CD14-positive monocyte (primary cell): ENCODE results near the gene SASH3. TPM values are rescaled to one million over a fixed set of nuclear protein-coding genes. Genes with fewer than 3 reads are reported as not detected.

Experiments used
- DNase-seq, 3 donors: peaks; one replicate each; pipeline ENCODE4 v3.0.0-alpha.2; 2011 to 2022
- H2AFZ ChIP-seq: 2 replicates; pipeline ENCODE4 v1.6.0; 2012; ENCODE audit warnings: mild to moderate bottlenecking, low read depth, low read length, inconsistent platforms; ENCODE audit not compliant: insufficient read depth, poor library complexity, severe bottlenecking
- H3K27ac ChIP-seq, 2 donors: 1 replicate in 1 of 2; 2 replicates in 1 of 2; pipeline ENCODE4 v1.5.1; 2012 to 2013; ENCODE audit warnings: low read length in 2 of 2, control low read depth in 1 of 2, inconsistent platforms in 1 of 2, low read depth in 1 of 2, mild to moderate bottlenecking in 1 of 2
- H3K27me3 ChIP-seq, 2 donors: one replicate each; pipeline versions ENCODE4 v1.6.0 to v1.6.1; 2011 to 2013; ENCODE audit warnings: low read length in 2 of 2; ENCODE audit not compliant: control insufficient read depth in 2 of 2, insufficient read depth in 2 of 2
- H3K36me3 ChIP-seq, 2 donors: replicated peaks in 1 of 2; 1 replicate in 1 of 2; 2 replicates in 1 of 2; pipeline versions ENCODE4 v1.5.1 to v1.6.1; 2012 to 2013; ENCODE audit warnings: low read length in 2 of 2, control low read depth in 1 of 2, inconsistent platforms in 1 of 2, mild to moderate bottlenecking in 1 of 2; ENCODE audit not compliant: insufficient read depth in 2 of 2, control insufficient read depth in 1 of 2
- H3K4me1 ChIP-seq, 2 donors: 1 replicate in 1 of 2; 2 replicates in 1 of 2; pipeline versions ENCODE4 v1.5.1 to v1.6.1; 2012 to 2013; ENCODE audit warnings: low read length in 2 of 2, control low read depth in 1 of 2, inconsistent platforms in 1 of 2, mild to moderate bottlenecking in 1 of 2, moderate library complexity in 1 of 2; ENCODE audit not compliant: insufficient read depth in 2 of 2, control insufficient read depth in 1 of 2
- H3K4me2 ChIP-seq: replicated peaks from 2 replicates; pipeline ENCODE3; 2012; ENCODE audit warnings: low read length, moderate library complexity, mild to moderate bottlenecking; ENCODE audit not compliant: poor library complexity, severe bottlenecking; ENCODE audit errors: extremely low read depth
- H3K4me3 ChIP-seq, 3 experiments: fragments of 200-600 bp in 1 of 3; sonication (generic) in 1 of 3; replicated peaks in 1 of 3; 1 replicate in 2 of 3; 2 replicates in 1 of 3; pipeline ENCODE4 v1.5.1; 2011 to 2013; ENCODE audit warnings: low read length in 3 of 3, mild to moderate bottlenecking in 3 of 3, control low read depth in 2 of 3, low read depth in 2 of 3, inconsistent platforms in 1 of 3, moderate library complexity in 1 of 3
- H3K79me2 ChIP-seq: 2 replicates; pipeline ENCODE4 v1.6.0; 2012; ENCODE audit warnings: mild to moderate bottlenecking, control low read depth, inconsistent platforms, low read length, moderate library complexity; ENCODE audit not compliant: insufficient read depth
- H3K9ac ChIP-seq: 2 replicates; pipeline ENCODE4 v1.6.0; 2017; ENCODE audit warnings: low read length, mild to moderate bottlenecking; ENCODE audit not compliant: insufficient read depth, poor library complexity, severe bottlenecking
- H3K9me3 ChIP-seq, 2 donors: replicated peaks in 1 of 2; 1 replicate in 1 of 2; 2 replicates in 1 of 2; pipeline versions ENCODE4 v1.5.1 to v1.6.1; 2012 to 2013; ENCODE audit warnings: low read length in 2 of 2, control low read depth in 1 of 2; ENCODE audit not compliant: control insufficient read depth in 1 of 2, insufficient read depth in 1 of 2
- H4K20me1 ChIP-seq: 2 replicates; pipeline ENCODE4 v1.6.0; 2012; ENCODE audit warnings: mild to moderate bottlenecking, low read length, control low read depth, moderate library complexity; ENCODE audit not compliant: insufficient read depth
- H3K27ac Mint-ChIP-seq, 7 donors: one replicate each; pipeline ENCODE4 v1.8.0; 2020; ENCODE audit warnings: mild to moderate bottlenecking in 7 of 7, mixed read lengths in 7 of 7, moderate library complexity in 6 of 7, inconsistent platforms in 2 of 7
- H3K27me3 Mint-ChIP-seq, 3 donors: one replicate each; pipeline ENCODE4 v1.8.0; 2021 to 2022; ENCODE audit warnings: low read depth in 3 of 3, mild to moderate bottlenecking in 3 of 3, mixed read lengths in 3 of 3, moderate library complexity in 3 of 3, inconsistent platforms in 1 of 3
- H3K36me3 Mint-ChIP-seq, 2 donors: one replicate each; pipeline ENCODE4 v1.8.0; 2020; ENCODE audit warnings: mixed read lengths in 2 of 2, inconsistent platforms in 1 of 2, mild to moderate bottlenecking in 1 of 2
- H3K4me1 Mint-ChIP-seq: one replicate; pipeline ENCODE4 v1.8.0; 2020; ENCODE audit warnings: mild to moderate bottlenecking, mixed read lengths
- H3K4me3 Mint-ChIP-seq, 2 donors: one replicate each; pipeline ENCODE4 v1.8.0; 2020; ENCODE audit warnings: mild to moderate bottlenecking in 2 of 2, mixed read lengths in 2 of 2, moderate library complexity in 1 of 2
- H3K9me3 Mint-ChIP-seq, 7 donors: one replicate each; pipeline ENCODE4 v1.8.0; 2020 to 2022; ENCODE audit warnings: mixed read lengths in 7 of 7, mild to moderate bottlenecking in 6 of 7, moderate library complexity in 6 of 7, inconsistent platforms in 2 of 7
- WGBS: methylation state at CpG from one replicate; pipeline ENCODE4 v1.1.5; 2013; ENCODE audit warnings: missing lambda C conversion rate; ENCODE audit not compliant: insufficient coverage; 5-methylcytosine and 5-hydroxymethylcytosine counted together
- intact Hi-C, 2 donors: fragments of 100-400 bp; cut with micrococcal nuclease; formaldehyde crosslinking; loops; one replicate each; pipeline versions ENCODE4 v1.15.0 to v1.15.1; 2023
- polyA plus RNA-seq, 3 donors: library from polyadenylated mRNA; depleted of rRNA in 1 of 3; unstranded in 2 of 3; stranded (reverse) in 1 of 3; fragments of 300-500 nt in 2 of 3; fragments of >200 nt in 1 of 3; fragmentation: Illumina TruSeq in 2 of 3; gene quantifications; 1 replicate in 2 of 3; 2 replicates in 1 of 3; pipeline ENCODE4 v1.2.3, GENCODE V29; 2012 to 2021
- TF ChIP-seq, protein P1 (sequence below): fragments of 200-600 bp; IDR thresholded peaks from one replicate; pipeline ENCODE4 v1.8.0; 2022; ENCODE audit warnings: antibody characterized with exemption, mild to moderate bottlenecking

Gene SASH3
- polyA plus RNA-seq, 3 donors: 127 to 272 (median 179) TPM

DNA sequence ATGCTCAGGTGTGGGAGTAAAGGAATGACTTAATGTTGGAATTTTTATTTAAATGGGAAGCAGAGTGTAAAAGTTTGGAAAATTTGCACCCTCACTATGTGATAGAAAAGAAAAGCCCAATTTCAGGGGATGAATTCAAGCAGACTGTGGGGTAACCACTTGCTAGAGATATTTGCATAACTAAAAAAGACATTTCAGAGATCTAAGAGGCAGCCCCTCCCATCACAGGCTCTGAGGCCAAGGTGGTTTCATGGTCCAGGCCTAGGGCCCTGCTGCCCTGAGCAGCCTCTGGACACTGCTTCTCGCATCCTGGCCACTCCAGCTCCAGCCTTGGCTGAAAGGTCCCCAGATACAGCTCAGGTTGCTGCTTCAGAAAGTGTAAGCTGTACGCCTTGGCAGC, 46.9 kb upstream of the SASH3 start:
- H3K4me2 ChIP-seq: no peak overlapping the region
- Mint-ChIP-seq H3K9me3 (peaks cover 0 to 9% (median 3%) of the 10 kb centered on the region in 7 donors), H3K27ac (no peak overlapping the region), H3K27me3 (peaks cover 0 to 9% (median 0%) of the 10 kb centered on the region in 3 donors), H3K4me1 (peaks cover 35% of the 10 kb centered on the region), H3K36me3 (peaks cover 0 to 2% of the 10 kb centered on the region in 2 donors), H3K4me3 (no peak overlapping the region)
- H3K79me2 ChIP-seq: no peaks in the 10 kb centered on the region
- no peaks in the 10 kb centered on the region for H3K36me3 ChIP-seq
- no peak overlapping the region for H3K27ac ChIP-seq
- H4K20me1 ChIP-seq: no peaks in the 10 kb centered on the region
- no peaks in the 10 kb centered on the region for H3K9me3 ChIP-seq
- H3K4me3 ChIP-seq: no peak overlapping the region
- no peak overlapping the region for H3K9ac ChIP-seq
- no peak overlapping the region for H2AFZ ChIP-seq
- no peaks in the 10 kb centered on the region for H3K27me3 ChIP-seq
- peaks cover 20 to 27% of the 10 kb centered on the region in 2 donors for H3K4me1 ChIP-seq
- intact Hi-C loops: no loop called here
- DNase-seq: no peak
- WGBS: 100% methylated on average over 1 of the region's 2 CpGs
- TF ChIP-seq, protein P1, sequence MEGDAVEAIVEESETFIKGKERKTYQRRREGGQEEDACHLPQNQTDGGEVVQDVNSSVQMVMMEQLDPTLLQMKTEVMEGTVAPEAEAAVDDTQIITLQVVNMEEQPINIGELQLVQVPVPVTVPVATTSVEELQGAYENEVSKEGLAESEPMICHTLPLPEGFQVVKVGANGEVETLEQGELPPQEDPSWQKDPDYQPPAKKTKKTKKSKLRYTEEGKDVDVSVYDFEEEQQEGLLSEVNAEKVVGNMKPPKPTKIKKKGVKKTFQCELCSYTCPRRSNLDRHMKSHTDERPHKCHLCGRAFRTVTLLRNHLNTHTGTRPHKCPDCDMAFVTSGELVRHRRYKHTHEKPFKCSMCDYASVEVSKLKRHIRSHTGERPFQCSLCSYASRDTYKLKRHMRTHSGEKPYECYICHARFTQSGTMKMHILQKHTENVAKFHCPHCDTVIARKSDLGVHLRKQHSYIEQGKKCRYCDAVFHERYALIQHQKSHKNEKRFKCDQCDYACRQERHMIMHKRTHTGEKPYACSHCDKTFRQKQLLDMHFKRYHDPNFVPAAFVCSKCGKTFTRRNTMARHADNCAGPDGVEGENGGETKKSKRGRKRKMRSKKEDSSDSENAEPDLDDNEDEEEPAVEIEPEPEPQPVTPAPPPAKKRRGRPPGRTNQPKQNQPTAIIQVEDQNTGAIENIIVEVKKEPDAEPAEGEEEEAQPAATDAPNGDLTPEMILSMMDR: no peak

DNA sequence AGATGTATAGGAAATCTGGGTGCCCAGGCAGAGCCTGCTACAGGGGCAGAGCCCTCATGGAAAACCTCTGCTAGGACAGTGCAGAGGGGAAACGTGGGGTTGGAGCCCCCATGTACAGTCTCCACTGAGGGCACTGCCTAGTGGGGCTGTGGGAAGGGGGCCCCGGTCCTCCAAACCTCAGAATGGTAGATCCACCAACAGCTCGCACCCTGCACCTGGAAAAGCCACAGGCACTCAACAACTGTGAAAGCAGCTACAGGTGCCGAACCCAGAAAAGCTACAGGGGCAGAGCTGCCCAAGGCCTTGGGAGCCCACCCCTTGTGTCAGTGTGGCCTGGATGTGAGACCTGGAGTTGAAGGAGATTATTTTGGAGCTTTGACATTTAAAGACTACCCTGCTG, 46.4 kb upstream of the SASH3 start:
- Mint-ChIP-seq H3K27me3 (peaks cover 0 to 9% (median 0%) of the 10 kb centered on the region in 3 donors), H3K36me3 (peaks cover 0 to 2% of the 10 kb centered on the region in 2 donors), H3K9me3 (peaks cover 0 to 9% (median 3%) of the 10 kb centered on the region in 7 donors), H3K4me1 (peaks cover 40% of the 10 kb centered on the region), H3K27ac (no peak overlapping the region), H3K4me3 (no peak overlapping the region)
- H3K4me1 ChIP-seq: peaks cover 25 to 32% of the 10 kb centered on the region in 2 donors
- no peak overlapping the region for H3K9ac ChIP-seq
- no peaks in the 10 kb centered on the region for H3K36me3 ChIP-seq
- no peak overlapping the region for H3K27ac ChIP-seq
- no peak overlapping the region for H3K4me3 ChIP-seq
- no peak overlapping the region for H2AFZ ChIP-seq
- TF ChIP-seq, protein P1: no peak
- H3K79me2 ChIP-seq: no peaks in the 10 kb centered on the region
- DNase-seq: no peak
- intact Hi-C loops: no loop called here
- H3K4me2 ChIP-seq: no peak overlapping the region
- H3K9me3 ChIP-seq: no peaks in the 10 kb centered on the region
- H4K20me1 ChIP-seq: no peaks in the 10 kb centered on the region
- 100% methylated on average over 1 of the region's 4 CpGs for WGBS
- no peaks in the 10 kb centered on the region for H3K27me3 ChIP-seq
